ENCODE measurements around the gene MIOS.
"Not testable (repeated sequence)": the region's sequence is repeated elsewhere in the genome, so short reads cannot be mapped to it uniquely, and the experiment has no call there.

MIOS gene

GRCh38 chr7:7651479-7651878 is 84.8 kb downstream of the MIOS start:
- no peak for DNase-seq

GRCh38 chr7:7652798-7653540 is 86.3 kb downstream of the MIOS start:
- no peak for DNase-seq

- DNase-seq = peak; percentile 8 to 19
Observed at GRCh38 chr7:7653593-7654187, 87.0 kb downstream of the MIOS start.

GRCh38 chr7:7654964-7655715 is 88.5 kb downstream of the MIOS start:
- DNase-seq = no peak

GRCh38 chr7:7656459-7656858 is 89.8 kb downstream of the MIOS start:
- not testable (repeated sequence) for DNase-seq

All from AML-193 (cell line).